Mucosa of gallbladder (tissue), 1 donor: ENCODE results near the gene PRB4. TPM values are rescaled to one million over a fixed set of nuclear protein-coding genes. Genes with fewer than 3 reads are reported as not detected.
"Not testable (repeated sequence)": the region's sequence is repeated elsewhere in the genome, so short reads cannot be mapped to it uniquely, and the experiment has no call there.

ENCODE experiments used
- DNase-seq: peaks from one replicate; pipeline ENCODE4 v3.0.0-alpha.2; 2020; ENCODE audit warnings: low spot score
- total RNA-seq: library from RNA; stranded (reverse); gene quantifications from one replicate; pipeline ENCODE4 v1.2.1, GENCODE V29; 2021
- donor health status: DM: no; HTN: no; CAD: no.

The PRB4 gene
- total RNA-seq, result not detected

GRCh38 chr12:11310336-11310735, at the start of gene PRB4:
Gene PRB4, minus strand, starts transcription at chr12:11310436. Its CDS starts 38 bp downstream, at chr12:11310398.
- no peak for DNase-seq

- DNase-seq, result not testable (repeated sequence)
These were observed 41.5 kb upstream of the PRB4 start for GRCh38 chr12:11351736-11352135.

- DNase-seq, result no peak
These were observed 38.2 kb upstream of the PRB4 start for GRCh38 chr12:11348439-11348838.

- no peak for DNase-seq
These were observed 37.6 kb upstream of the PRB4 start for GRCh38 chr12:11347810-11348209.

- no peak for DNase-seq
These were observed 34.3 kb upstream of the PRB4 start for GRCh38 chr12:11344500-11344899.

- DNase-seq, result no peak
These were observed 14.2 kb upstream of the PRB4 start for GRCh38 chr12:11324426-11324825.

- no peak for DNase-seq
These were observed 11.7 kb upstream of the PRB4 start for GRCh38 chr12:11321980-11322379.

GRCh38 chr12:11307143-11307542, 3.1 kb downstream of the PRB4 start:
- no peak for DNase-seq

- no peak for DNase-seq
These were observed 36.8 kb downstream of the PRB4 start for GRCh38 chr12:11273449-11273848.

- no peak for DNase-seq
These were observed 40.6 kb downstream of the PRB4 start, which contains the start of gene PRB3 for GRCh38 chr12:11269607-11270006. Gene PRB3, minus strand, starts transcription at chr12:11269707. Its CDS starts 38 bp downstream, at chr12:11269669.

GRCh38 chr12:11264501-11264900, 45.7 kb downstream of the PRB4 start:
- DNase-seq, result no peak

Other genes with a start within 250 kb of the PRB4 start
- 0.46 TPM for gene TAS2R46, start 248.1 kb downstream of the PRB4 start, total RNA-seq
- 0.35 TPM for gene TAS2R43, start 218.1 kb downstream of the PRB4 start, total RNA-seq
- gene TAS2R30, start 175.8 kb downstream of the PRB4 start, total RNA-seq, result 1.7 TPM
- 11.9 TPM for gene SMIM10L1, start 139.2 kb downstream of the PRB4 start, total RNA-seq
- gene TAS2R42, start 123.5 kb downstream of the PRB4 start, total RNA-seq, result not detected
- not detected for gene PRB3, start 40.7 kb downstream of the PRB4 start, total RNA-seq
- gene PRB2, start 85.1 kb upstream of the PRB4 start, total RNA-seq, result not detected